DMS 273 (cell line): ENCODE results near the gene PLA2G6.

ENCODE experiments used
- DNase-seq: peaks from one replicate; lab custom pipeline; 2025; ENCODE audit not compliant: unreplicated experiment; lab: John Stamatoyannopoulos, UW

Gene PLA2G6

GRCh38 chr22:38214302-38215056 lies 32.8 kb upstream of the PLA2G6 start:
- no peak for DNase-seq

GRCh38 chr22:38213990-38214301 lies 32.3 kb upstream of the PLA2G6 start:
- no peak for DNase-seq

- DNase-seq: no peak
Observed at GRCh38 chr22:38213319-38213989, 31.8 kb upstream of the PLA2G6 start.

GRCh38 chr22:38212442-38212841 lies 30.8 kb upstream of the PLA2G6 start:
- DNase-seq: peak; percentile 41

GRCh38 chr22:38211556-38211955 lies 29.9 kb upstream of the PLA2G6 start:
- DNase-seq: no peak

GRCh38 chr22:38208551-38208968 lies 26.9 kb upstream of the PLA2G6 start:
- no peak for DNase-seq

GRCh38 chr22:38207898-38208432 lies 26.3 kb upstream of the PLA2G6 start:
- no peak for DNase-seq

GRCh38 chr22:38205261-38206128 lies 23.9 kb upstream of the PLA2G6 start:
- no peak for DNase-seq

- DNase-seq: no peak
Observed at GRCh38 chr22:38204784-38205183, 23.2 kb upstream of the PLA2G6 start.

GRCh38 chr22:38203855-38204514 lies 22.4 kb upstream of the PLA2G6 start:
- no peak for DNase-seq

- no peak for DNase-seq
Observed at GRCh38 chr22:38203090-38203810, 21.6 kb upstream of the PLA2G6 start.

- peak; percentile 81 for DNase-seq
Observed at GRCh38 chr22:38202437-38203089, 20.9 kb upstream of the PLA2G6 start.

- peak; percentile 95 for DNase-seq
Observed at GRCh38 chr22:38201711-38202436, 20.2 kb upstream of the PLA2G6 start, which contains the start of gene MAFF. Gene MAFF (plus strand): TSS chr22:38201994. CDS start chr22:38213854, 11,860 bp downstream.

GRCh38 chr22:38201371-38201710 lies 19.7 kb upstream of the PLA2G6 start:
- DNase-seq: no peak

- DNase-seq: no peak
Observed at GRCh38 chr22:38199826-38200559, 18.4 kb upstream of the PLA2G6 start.

- no peak for DNase-seq
Observed at GRCh38 chr22:38196791-38197419, 15.3 kb upstream of the PLA2G6 start.

GRCh38 chr22:38193580-38193979 lies 11.9 kb upstream of the PLA2G6 start:
- no peak for DNase-seq

- no peak for DNase-seq
Observed at GRCh38 chr22:38192475-38192863, 10.8 kb upstream of the PLA2G6 start.
